Right lobe of liver (tissue), 6 donors: ENCODE measurements around the gene CENPP. TPM values are rescaled to one million over a fixed set of nuclear protein-coding genes. Genes with fewer than 3 reads are reported as not detected.

Experiments used
- ATAC-seq, 4 donors: fragments of 200-7000 bp; cut with Tn5 transposase; one replicate each; pipeline ENCODE4 v1.9.1; 2020; ENCODE audit warnings: mild to moderate bottlenecking in 4 of 4, moderate library complexity in 4 of 4
- DNase-seq, 3 donors: peaks; one replicate each; pipeline ENCODE4 v3.0.0-alpha.2; 2020
- H3K27ac ChIP-seq, 3 donors: fragments of 200-600 bp; one replicate each; pipeline ENCODE4 v1.8.0; 2022
- H3K27me3 ChIP-seq, 2 donors: fragments of 200-600 bp; one replicate each; pipeline ENCODE4 v1.8.0; 2022
- H3K36me3 ChIP-seq, 4 donors: fragments of 200-600 bp; sonication (generic) in 1 of 4; one replicate each; pipeline versions ENCODE4 v1.5.1 to v1.8.0; 2017 to 2022; ENCODE audit warnings: control low read depth in 1 of 4
- H3K4me1 ChIP-seq, 4 donors: fragments of 200-600 bp; sonication (generic) in 1 of 4; one replicate each; pipeline versions ENCODE4 v1.5.1 to v1.8.0; 2017 to 2022; ENCODE audit warnings: control low read depth in 1 of 4
- H3K4me3 ChIP-seq, 3 donors: fragments of 200-600 bp; one replicate each; pipeline ENCODE4 v1.8.0; 2022
- H3K9me3 ChIP-seq, 4 donors: fragments of 200-600 bp; sonication (generic) in 1 of 4; one replicate each; pipeline versions ENCODE4 v1.5.1 to v1.8.0; 2017 to 2022; ENCODE audit warnings: control low read depth in 1 of 4
- POLR2A ChIP-seq: fragments of 450-650 bp; IDR thresholded peaks from one replicate; pipeline ENCODE4 v1.6.1; 2017; ENCODE audit warnings: antibody characterized with exemption, mild to moderate bottlenecking
- WGBS: methylation state at CpG from one replicate; pipeline ENCODE4 v1.1.6; 2018; ENCODE audit warnings: low coverage, low lambda C conversion rate; ENCODE audit not compliant: insufficient coverage; ENCODE audit errors: missing lambda C conversion rate; 5-methylcytosine and 5-hydroxymethylcytosine counted together
- intact Hi-C, 2 donors: fragments of 100-400 bp; cut with DNase I; formaldehyde crosslinking; loops; one replicate each; pipeline versions ENCODE4 v1.11.2 to v1.14.1; 2022
- total RNA-seq, 6 experiments: library from RNA; depleted of rRNA in 2 of 6; stranded (reverse); fragments of >200 nt in 2 of 6; fragmentation: NEBNext Ultra II Directional in 3 of 6; extraction: Animal tissue kit (Norgen Biotek cat#: 25700) in 3 of 6; gene quantifications; one replicate each; pipeline versions ENCODE4 v1.1.0 to v1.2.4, GENCODE V29; 2016 to 2023
- TF ChIP-seq, protein P1 (sequence below), 4 donors: fragments of 200-600 bp in 3 of 4; fragments of 450-650 bp in 1 of 4; IDR thresholded peaks; one replicate each; pipeline versions ENCODE4 v1.5.1 to v1.8.0; 2016 to 2022; ENCODE audit warnings: antibody characterized with exemption in 4 of 4, mild to moderate bottlenecking in 2 of 4
- donor health status: DM: no; HTN: yes; CAD: no.
- donor health status: DM: no; HTN: no; CAD: no.
- donor health status: DM: no; HTN: no; CAD: no.
- donor health status: DM: no; HTN: yes; CAD: no.
- donor health status: DM: no; HTN: yes; CAD: no.

The CENPP gene
- total RNA-seq, 6 experiments from 2014 or later: 1.0 to 3.7 (median 1.5) TPM

DNA sequence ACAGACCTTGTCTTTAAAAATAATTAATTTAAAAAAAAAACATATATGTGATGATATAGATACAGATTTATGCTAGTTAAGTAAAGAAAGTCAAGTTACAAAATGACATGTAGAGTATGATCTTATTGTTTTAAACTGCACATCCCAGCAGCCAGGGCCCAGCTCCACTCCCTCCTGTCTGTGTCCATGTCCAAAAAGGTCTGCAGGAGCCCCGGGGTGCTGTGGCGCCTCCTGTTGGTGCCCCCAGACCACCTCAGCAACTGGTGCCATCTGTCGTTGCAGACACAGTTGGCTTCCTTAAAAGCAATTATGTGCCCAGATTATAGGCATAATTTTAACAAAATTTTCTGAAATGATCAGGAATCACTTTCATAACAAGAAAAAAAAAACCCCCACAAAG is 310.9 kb downstream of the CENPP start:
- Histone ChIP-seq H3K36me3 (peaks cover 0 to 66% (median 23%) of the 10 kb centered on the region in 4 donors), H3K27ac (no peak overlapping the region), H3K4me3 (no peak overlapping the region), H3K27me3 (no peaks in the 10 kb centered on the region), H3K9me3 (no peaks in the 10 kb centered on the region), H3K4me1 (no peaks in the 10 kb centered on the region)
- DNase-seq (no peak), ATAC-seq (no peak)
- 81% methylated on average over 3 of the region's 3 CpGs for WGBS
- no peak for TF ChIP-seq POLR2A
- TF ChIP-seq, protein P1, sequence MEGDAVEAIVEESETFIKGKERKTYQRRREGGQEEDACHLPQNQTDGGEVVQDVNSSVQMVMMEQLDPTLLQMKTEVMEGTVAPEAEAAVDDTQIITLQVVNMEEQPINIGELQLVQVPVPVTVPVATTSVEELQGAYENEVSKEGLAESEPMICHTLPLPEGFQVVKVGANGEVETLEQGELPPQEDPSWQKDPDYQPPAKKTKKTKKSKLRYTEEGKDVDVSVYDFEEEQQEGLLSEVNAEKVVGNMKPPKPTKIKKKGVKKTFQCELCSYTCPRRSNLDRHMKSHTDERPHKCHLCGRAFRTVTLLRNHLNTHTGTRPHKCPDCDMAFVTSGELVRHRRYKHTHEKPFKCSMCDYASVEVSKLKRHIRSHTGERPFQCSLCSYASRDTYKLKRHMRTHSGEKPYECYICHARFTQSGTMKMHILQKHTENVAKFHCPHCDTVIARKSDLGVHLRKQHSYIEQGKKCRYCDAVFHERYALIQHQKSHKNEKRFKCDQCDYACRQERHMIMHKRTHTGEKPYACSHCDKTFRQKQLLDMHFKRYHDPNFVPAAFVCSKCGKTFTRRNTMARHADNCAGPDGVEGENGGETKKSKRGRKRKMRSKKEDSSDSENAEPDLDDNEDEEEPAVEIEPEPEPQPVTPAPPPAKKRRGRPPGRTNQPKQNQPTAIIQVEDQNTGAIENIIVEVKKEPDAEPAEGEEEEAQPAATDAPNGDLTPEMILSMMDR (IDR thresholded peaks at IDR 0.05): no peak
- intact Hi-C loops: loop anchor here (10.0 kb wide), 2 partner anchors 132 to 302 kb away; no protein-coding TSS in a partner anchor

DNA sequence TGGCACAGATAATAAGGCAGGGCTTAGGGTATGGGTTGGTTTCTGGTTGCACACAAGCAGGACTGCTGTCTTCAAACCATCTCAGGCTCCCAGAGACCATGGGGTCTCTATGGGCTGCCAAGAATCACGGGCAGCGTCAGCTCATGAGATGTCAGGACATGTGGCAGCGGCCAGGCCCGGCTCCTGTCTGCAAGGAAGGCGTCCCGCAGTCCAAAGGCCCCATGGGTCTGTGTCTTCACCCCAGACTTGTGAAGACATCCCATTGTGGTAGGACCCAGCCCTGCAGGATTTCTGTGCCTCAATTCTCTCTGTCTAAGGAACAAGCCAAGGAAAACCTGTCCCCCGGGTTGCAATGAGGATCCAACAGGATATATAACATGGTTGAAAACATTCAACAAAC is 311.6 kb downstream of the CENPP start:
- 50% methylated on average over 2 of the region's 7 CpGs for WGBS
- H3K9me3 ChIP-seq: no peaks in the 10 kb centered on the region
- H3K4me1 ChIP-seq: no peaks in the 10 kb centered on the region
- no peak overlapping the region for H3K4me3 ChIP-seq
- H3K27ac ChIP-seq: no peak overlapping the region
- intact Hi-C loops: loop anchor here (10.0 kb wide), 2 partner anchors 133 to 303 kb away; no protein-coding TSS in a partner anchor
- no peak for TF ChIP-seq POLR2A
- TF ChIP-seq, protein P1 (IDR thresholded peaks at IDR 0.05): no peak
- no peaks in the 10 kb centered on the region for H3K27me3 ChIP-seq
- peaks cover 0 to 63% (median 21%) of the 10 kb centered on the region in 4 donors for H3K36me3 ChIP-seq
- peak in 1 of 3 donors; percentile 43 for DNase-seq
- ATAC-seq: no peak

DNA sequence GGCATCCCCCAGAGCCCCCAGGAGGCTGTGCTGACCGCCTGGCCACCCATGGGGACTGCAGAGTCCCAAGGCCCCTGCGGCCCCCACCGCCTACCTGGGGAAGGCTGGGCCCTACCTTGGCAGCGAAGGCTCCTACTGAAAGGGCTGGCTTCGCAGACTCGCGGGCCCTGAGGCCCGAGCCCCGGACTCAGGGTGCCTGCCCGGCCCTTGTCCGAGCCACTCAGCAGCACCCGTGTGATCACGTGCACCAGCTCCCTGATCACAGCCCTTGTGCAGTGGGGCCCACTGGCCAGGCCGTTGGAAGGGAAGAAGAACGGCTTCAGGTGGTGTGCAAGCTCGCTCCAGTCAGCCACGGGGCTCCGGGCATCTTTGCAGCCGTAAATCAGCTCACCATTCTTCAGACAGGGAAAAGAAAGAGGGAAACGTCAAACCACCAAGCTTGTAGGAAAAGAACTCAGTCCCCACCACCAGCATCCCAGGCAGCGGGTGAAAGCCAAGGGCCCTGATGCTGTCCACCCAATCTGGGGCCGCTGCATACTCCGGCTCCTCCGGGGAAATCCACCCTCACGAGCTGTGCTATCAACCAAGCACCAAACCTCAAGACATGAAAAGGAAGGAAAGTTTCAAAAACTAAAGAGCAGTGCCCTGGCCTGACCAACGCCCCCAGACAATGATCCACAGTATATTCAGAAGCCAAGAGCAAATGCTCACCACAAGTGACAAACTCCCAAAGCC is 312.3 kb downstream of the CENPP start:
- Histone ChIP-seq H3K36me3 (peaks cover 0 to 64% (median 18%) of the 10 kb centered on the region in 4 donors), H3K4me1 (no peaks in the 10 kb centered on the region), H3K27me3 (no peaks in the 10 kb centered on the region), H3K4me3 (no peak overlapping the region), H3K27ac (no peak overlapping the region), H3K9me3 (no peaks in the 10 kb centered on the region)
- WGBS: no CpG with 5 or more reads among the region's 26 CpGs
- DNase-seq (peak in 1 of 3 donors; percentile 46), ATAC-seq (no peak)
- no peak for TF ChIP-seq POLR2A
- TF ChIP-seq, protein P1 (IDR thresholded peaks at IDR 0.05): no peak
- intact Hi-C loops: loop anchor here (10.0 kb wide), 2 partner anchors 133 to 303 kb away; no protein-coding TSS in a partner anchor

DNA sequence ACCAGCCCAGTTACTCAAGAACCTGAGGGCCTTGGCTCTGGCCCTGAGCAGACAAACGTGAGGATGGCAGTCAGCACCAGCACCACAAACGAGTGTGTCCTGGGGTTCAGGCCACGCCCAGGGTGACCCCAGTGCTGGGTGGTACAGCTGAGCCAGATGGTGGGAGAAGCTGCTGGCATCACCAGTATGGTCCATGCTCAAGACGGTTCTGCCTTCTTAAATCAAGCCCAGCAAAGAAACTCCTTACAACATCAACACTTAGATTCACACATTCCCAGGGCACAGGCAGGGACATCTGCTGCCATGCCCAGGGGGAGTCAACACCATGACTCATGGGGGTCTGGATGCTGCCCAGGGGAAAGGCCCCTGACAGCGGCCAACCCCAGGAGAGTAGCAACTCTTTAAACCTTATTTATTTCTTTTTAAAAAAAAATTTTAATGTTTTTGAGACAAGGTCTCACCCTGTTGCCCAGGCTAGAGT is 312.9 kb downstream of the CENPP start:
- DNase-seq (peak in 1 of 3 donors; percentile 29), ATAC-seq (no peak)
- 80% methylated on average over 2 of the region's 5 CpGs for WGBS
- Histone ChIP-seq H3K4me3 (no peak overlapping the region), H3K9me3 (no peaks in the 10 kb centered on the region), H3K27me3 (no peaks in the 10 kb centered on the region), H3K4me1 (no peaks in the 10 kb centered on the region), H3K36me3 (peaks cover 0 to 66% (median 18%) of the 10 kb centered on the region in 4 donors), H3K27ac (no peak overlapping the region)
- intact Hi-C loops: loop anchor here (10.0 kb wide), 2 partner anchors 134 to 304 kb away; no protein-coding TSS in a partner anchor
- TF ChIP-seq, protein P1 (IDR thresholded peaks at IDR 0.05): no peak
- TF ChIP-seq POLR2A: no peak
